Hematopoietic multipotent progenitor cell treated with erythropoietin and hydrocortisone succinate and interleukin-3 and kit ligand, for 17 days (in vitro differentiated cells): ENCODE results near the gene CILP2.

Source experiments
- DNase-seq: peaks from one replicate; pipeline ENCODE4 v3.0.0-alpha.2; 2015; ENCODE audit warnings: low spot score

CILP2 gene

GRCh38 chr19:19568802-19569756 is 31.0 kb downstream of the CILP2 start:
- no peak for DNase-seq

GRCh38 chr19:19570571-19570970 is 32.5 kb downstream of the CILP2 start:
- no peak for DNase-seq

GRCh38 chr19:19571071-19571786 is 33.2 kb downstream of the CILP2 start:
- no peak for DNase-seq

GRCh38 chr19:19575411-19575810 is 37.3 kb downstream of the CILP2 start:
- no peak for DNase-seq

- no peak for DNase-seq
These were observed 40.2 kb downstream of the CILP2 start for GRCh38 chr19:19578252-19578651.

- DNase-seq: no peak
These were observed 41.7 kb downstream of the CILP2 start for GRCh38 chr19:19579533-19580361.

GRCh38 chr19:19580418-19580817 is 42.4 kb downstream of the CILP2 start:
- DNase-seq: no peak

- no peak for DNase-seq
These were observed 43.3 kb downstream of the CILP2 start for GRCh38 chr19:19581391-19581790.

- DNase-seq: no peak
These were observed 44.4 kb downstream of the CILP2 start for GRCh38 chr19:19582471-19582870.

- no peak for DNase-seq
These were observed 46.3 kb downstream of the CILP2 start for GRCh38 chr19:19584356-19584755.

GRCh38 chr19:19587771-19588170 is 49.7 kb downstream of the CILP2 start:
- DNase-seq: no peak

GRCh38 chr19:19588546-19588945 is 50.5 kb downstream of the CILP2 start:
- DNase-seq: no peak

- DNase-seq: no peak
These were observed 53.2 kb downstream of the CILP2 start for GRCh38 chr19:19591133-19591825.

GRCh38 chr19:19592690-19593089 is 54.6 kb downstream of the CILP2 start:
- no peak for DNase-seq

- DNase-seq: no peak
These were observed 56.3 kb downstream of the CILP2 start for GRCh38 chr19:19594381-19594780.

- DNase-seq: no peak
These were observed 57.2 kb downstream of the CILP2 start for GRCh38 chr19:19595171-19595701.
